ENCODE measurements around the gene PYCARD.

Gene PYCARD

GRCh38 chr16:31191697-31192428 is 10.7 kb downstream of the PYCARD start:
- TF ChIP-seq CTCF (IDR thresholded peaks at IDR 0.05; ENCODE audit: borderline replicate concordance, extremely low read depth, low read length, poor library complexity, severe bottlenecking): no peak
- no peak for TF ChIP-seq EZH2 (IDR thresholded peaks at IDR 0.05; ENCODE audit: borderline replicate concordance, low read depth, low read length, severe bottlenecking)
- Histone ChIP-seq H4K20me1 (ENCODE audit: insufficient read depth, low read length) (peaks cover 94% of the 10 kb centered on the region), H3K9me3 (ENCODE audit: insufficient read depth, low read length, severe bottlenecking) (no peaks in the 10 kb centered on the region), H3K27ac (ENCODE audit: low read length) (no peak overlapping the region), H3K4me3 (ENCODE audit: low read depth in 1 of 2, low read length in 2 of 2) (no peak overlapping the region), H3K36me3 (ENCODE audit: insufficient read depth, low read length) (peaks cover 97% of the 10 kb centered on the region), H3K4me1 (ENCODE audit: insufficient read depth, low read length) (peaks cover 3% of the 10 kb centered on the region; the same call in 1 of the 2 replicates), H2AFZ (ENCODE audit: low read depth, low read length) (no peak overlapping the region), H3K79me2 (ENCODE audit: insufficient read depth, low read length) (peaks cover 59% of the 10 kb centered on the region), H3K27me3 (ENCODE audit: insufficient read depth, low read length, poor library complexity) (no peaks in the 10 kb centered on the region), H3K4me2 (ENCODE audit: insufficient read depth, low read length) (no peak overlapping the region), H3K9ac (ENCODE audit: low read depth, low read length) (no peak overlapping the region)
- no peak for ATAC-seq (ENCODE audit: insufficient read depth, low read depth)
- no peak for DNase-seq

GRCh38 chr16:31190818-31191444 is 11.6 kb downstream of the PYCARD start:
- no peak overlapping the region for H3K9ac ChIP-seq (ENCODE audit: low read depth, low read length)
- no peak for DNase-seq
- no peaks in the 10 kb centered on the region for H3K9me3 ChIP-seq (ENCODE audit: insufficient read depth, low read length, severe bottlenecking)
- H2AFZ ChIP-seq (ENCODE audit: low read depth, low read length): no peak overlapping the region
- no peaks in the 10 kb centered on the region for H3K27me3 ChIP-seq (ENCODE audit: insufficient read depth, low read length, poor library complexity)
- H3K4me2 ChIP-seq (ENCODE audit: insufficient read depth, low read length): no peak overlapping the region
- H3K4me1 ChIP-seq (ENCODE audit: insufficient read depth, low read length): peaks cover 4% of the 10 kb centered on the region; the same call in 1 of the 2 replicates
- peaks cover 97% of the 10 kb centered on the region for H4K20me1 ChIP-seq (ENCODE audit: insufficient read depth, low read length)
- H3K4me3 ChIP-seq (ENCODE audit: low read depth in 1 of 2, low read length in 2 of 2): no peak overlapping the region
- TF ChIP-seq EZH2 (IDR thresholded peaks at IDR 0.05; ENCODE audit: borderline replicate concordance, low read depth, low read length, severe bottlenecking) (no peak), CTCF (IDR thresholded peaks at IDR 0.05; ENCODE audit: borderline replicate concordance, extremely low read depth, low read length, poor library complexity, severe bottlenecking) (no peak)
- H3K79me2 ChIP-seq (ENCODE audit: insufficient read depth, low read length): peaks cover 68% of the 10 kb centered on the region
- ATAC-seq (ENCODE audit: insufficient read depth, low read depth): no peak
- peaks cover 100% of the 10 kb centered on the region for H3K36me3 ChIP-seq (ENCODE audit: insufficient read depth, low read length)
- H3K27ac ChIP-seq (ENCODE audit: low read length): no peak overlapping the region

- Histone ChIP-seq H2AFZ (ENCODE audit: low read depth, low read length) (no peak overlapping the region), H3K36me3 (ENCODE audit: insufficient read depth, low read length) (peaks cover 100% of the 10 kb centered on the region), H3K79me2 (ENCODE audit: insufficient read depth, low read length) (peaks cover 77% of the 10 kb centered on the region)
Measured at GRCh38 chr16:31190061-31190460, 12.5 kb downstream of the PYCARD start.

More at GRCh38 chr16:31190061-31190460, 12.5 kb downstream of the PYCARD start:
- H3K9me3 ChIP-seq (ENCODE audit: insufficient read depth, low read length, severe bottlenecking): no peaks in the 10 kb centered on the region
- no peak for DNase-seq
- no peak overlapping the region for H3K27ac ChIP-seq (ENCODE audit: low read length)
- H3K4me1 ChIP-seq (ENCODE audit: insufficient read depth, low read length): peaks cover 9% of the 10 kb centered on the region; the same call in 1 of the 2 replicates
- H3K4me2 ChIP-seq (ENCODE audit: insufficient read depth, low read length): no peak overlapping the region
- no peak overlapping the region for H3K4me3 ChIP-seq (ENCODE audit: low read depth in 1 of 2, low read length in 2 of 2)
- H3K9ac ChIP-seq (ENCODE audit: low read depth, low read length): no peak overlapping the region
- TF ChIP-seq EZH2 (IDR thresholded peaks at IDR 0.05; ENCODE audit: borderline replicate concordance, low read depth, low read length, severe bottlenecking) (no peak), CTCF (IDR thresholded peaks at IDR 0.05; ENCODE audit: borderline replicate concordance, extremely low read depth, low read length, poor library complexity, severe bottlenecking) (no peak)
- peaks cover 98% of the 10 kb centered on the region for H4K20me1 ChIP-seq (ENCODE audit: insufficient read depth, low read length)
- no peaks in the 10 kb centered on the region for H3K27me3 ChIP-seq (ENCODE audit: insufficient read depth, low read length, poor library complexity)
- no peak for ATAC-seq (ENCODE audit: insufficient read depth, low read depth)

Measured in DND-41 (cell line).